GM18870 (cell line): ENCODE data around the gene ZNF189.
A peak's percentile ranks its signal among the peaks of the same experiment; 100 is the strongest.
"Not testable (repeated sequence)": the region's sequence is repeated elsewhere in the genome, so short reads cannot be mapped to it uniquely, and the experiment has no call there.

Experiments
- ATAC-seq: cut with Tn5 transposase; IDR thresholded peaks from one replicate; pipeline ENCODE4 v1.9.1; 2021; ENCODE audit warnings: moderate library complexity; ENCODE audit not compliant: unreplicated experiment

The ZNF189 gene

GRCh38 chr9:101376111-101376848 lies 22.4 kb upstream of the ZNF189 start:
- no peak for ATAC-seq

- ATAC-seq: no peak
Measured at GRCh38 chr9:101380295-101380694, 18.4 kb upstream of the ZNF189 start.

GRCh38 chr9:101381118-101381517 lies 17.5 kb upstream of the ZNF189 start:
- no peak for ATAC-seq

- ATAC-seq: no peak
Measured at GRCh38 chr9:101381833-101382342, 16.8 kb upstream of the ZNF189 start.

- ATAC-seq: no peak
Measured at GRCh38 chr9:101383361-101383760, 15.3 kb upstream of the ZNF189 start.

- not testable (repeated sequence) for ATAC-seq
Measured at GRCh38 chr9:101384873-101385536, 13.6 kb upstream of the ZNF189 start, which contains the start of gene BAAT. Gene BAAT, minus strand, starts transcription at chr9:101385006. Its CDS starts 13,602 bp downstream, at chr9:101371404.

GRCh38 chr9:101387871-101388506 lies 10.7 kb upstream of the ZNF189 start:
- peak; percentile 82 for ATAC-seq

- no peak for ATAC-seq
Measured at GRCh38 chr9:101388507-101388993, 10.1 kb upstream of the ZNF189 start.

GRCh38 chr9:101393135-101393534 lies 5.5 kb upstream of the ZNF189 start:
- no peak for ATAC-seq

GRCh38 chr9:101394687-101395086 lies 4.0 kb upstream of the ZNF189 start:
- no peak for ATAC-seq

GRCh38 chr9:101397746-101398067 lies 944 bp upstream of the ZNF189 start:
- ATAC-seq: no peak

GRCh38 chr9:101398930-101399642 lies 435 bp downstream of the ZNF189 start:
- ATAC-seq: no peak

GRCh38 chr9:101399643-101399970 lies 956 bp downstream of the ZNF189 start:
- ATAC-seq: no peak

- ATAC-seq: no peak
Measured at GRCh38 chr9:101400120-101400519, 1.5 kb downstream of the ZNF189 start.

- no peak for ATAC-seq
Measured at GRCh38 chr9:101403516-101404285, 5.0 kb downstream of the ZNF189 start.

GRCh38 chr9:101408374-101409078 lies 9.9 kb downstream of the ZNF189 start:
- no peak for ATAC-seq

GRCh38 chr9:101409079-101409477 lies 10.4 kb downstream of the ZNF189 start:
- no peak for ATAC-seq

- ATAC-seq: no peak
Measured at GRCh38 chr9:101414839-101415238, 16.2 kb downstream of the ZNF189 start.

GRCh38 chr9:101415578-101415977 lies 16.9 kb downstream of the ZNF189 start:
- no peak for ATAC-seq

GRCh38 chr9:101417389-101417788 lies 18.7 kb downstream of the ZNF189 start:
- ATAC-seq: no peak
